GM21737 (cell line): Measurements from ENCODE around the gene TMEM40.
"Not testable (repeated sequence)": the region's sequence is repeated elsewhere in the genome, so short reads cannot be mapped to it uniquely, and the experiment has no call there.

Experiments
- ATAC-seq: cut with Tn5 transposase; IDR thresholded peaks from one replicate; pipeline ENCODE4 v1.9.1; 2021; ENCODE audit warnings: mild to moderate bottlenecking, moderate library complexity; ENCODE audit not compliant: unreplicated experiment

TMEM40 gene

DNA sequence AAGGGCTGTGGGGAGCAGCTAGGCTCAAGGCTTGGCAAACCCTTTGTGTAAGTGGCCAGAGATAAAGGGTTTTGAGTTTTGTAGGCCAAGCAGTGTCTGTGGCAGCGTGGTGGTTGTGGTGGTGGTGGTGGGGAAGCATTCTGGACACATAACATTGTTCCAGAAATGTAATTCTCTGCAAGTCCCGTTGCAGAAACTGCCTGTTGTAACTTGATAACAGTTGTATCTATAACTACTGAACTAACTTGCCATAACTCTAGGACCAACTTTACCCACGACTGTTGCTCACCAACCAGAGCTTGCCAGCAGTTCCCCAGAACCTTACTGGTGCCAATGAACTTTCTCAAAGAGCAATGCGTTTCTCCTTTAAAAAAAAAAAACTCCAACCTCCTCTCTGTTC, 18.1 kb upstream of the TMEM40 start:
- ATAC-seq: no peak

DNA sequence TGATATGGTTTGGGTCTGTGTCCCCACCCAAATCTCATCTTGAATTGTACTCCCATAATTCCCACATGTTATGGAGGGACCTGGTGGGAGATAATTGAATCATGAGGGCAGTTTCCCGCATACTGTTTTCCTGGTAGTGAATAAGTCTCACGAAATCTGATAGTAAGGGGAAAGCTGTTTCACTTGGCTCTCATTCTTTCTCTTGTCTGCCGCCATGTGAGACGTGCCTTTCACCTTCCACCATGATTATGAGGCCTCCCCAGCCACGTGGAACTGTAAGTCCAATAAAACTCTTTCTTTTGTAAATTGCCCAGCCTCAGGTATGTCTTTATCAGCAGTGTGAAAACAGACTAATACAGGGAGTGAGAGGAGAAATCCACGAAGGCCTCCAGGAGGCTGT, 16.9 kb upstream of the TMEM40 start:
- not testable (repeated sequence) for ATAC-seq

DNA sequence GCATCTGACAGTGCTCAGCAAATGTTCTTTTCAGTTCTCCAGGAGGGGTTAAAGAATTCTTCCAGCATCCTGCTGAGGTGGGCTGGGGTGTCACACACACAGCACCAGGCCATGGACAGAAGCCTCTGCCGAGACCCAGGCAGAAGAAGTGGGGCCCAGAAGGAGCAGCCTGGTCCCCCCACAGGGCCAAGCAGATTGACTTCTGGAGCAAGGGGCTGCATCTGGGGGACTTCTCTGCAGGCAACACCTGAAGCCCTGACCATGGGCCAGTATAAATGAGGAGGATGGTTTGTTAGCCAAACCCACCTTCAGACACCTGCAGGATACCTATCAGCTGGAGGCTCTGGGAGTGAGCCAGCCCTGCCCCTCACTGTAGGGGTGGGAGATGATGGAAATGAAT, 16.2 kb upstream of the TMEM40 start:
- ATAC-seq: no peak

DNA sequence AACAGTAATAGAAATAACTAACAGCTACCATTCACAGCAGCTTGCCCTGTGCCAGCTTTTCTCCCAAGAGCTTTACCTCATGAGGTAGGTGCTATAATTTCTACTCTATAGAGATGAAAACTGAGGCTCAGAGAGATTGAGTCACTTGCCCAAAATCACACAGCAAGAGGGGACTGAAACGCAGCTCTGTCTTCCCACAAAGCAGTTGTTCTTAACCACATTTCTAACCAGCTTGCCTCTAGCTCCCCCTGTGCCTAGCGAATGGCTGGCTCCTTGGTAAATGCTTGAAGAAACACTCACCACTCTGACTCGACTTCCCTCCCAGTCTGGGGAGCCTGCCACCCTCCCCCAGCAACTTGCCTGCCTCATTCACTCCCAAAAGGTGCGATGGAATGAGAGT, 15.6 kb upstream of the TMEM40 start:
- no peak for ATAC-seq

DNA sequence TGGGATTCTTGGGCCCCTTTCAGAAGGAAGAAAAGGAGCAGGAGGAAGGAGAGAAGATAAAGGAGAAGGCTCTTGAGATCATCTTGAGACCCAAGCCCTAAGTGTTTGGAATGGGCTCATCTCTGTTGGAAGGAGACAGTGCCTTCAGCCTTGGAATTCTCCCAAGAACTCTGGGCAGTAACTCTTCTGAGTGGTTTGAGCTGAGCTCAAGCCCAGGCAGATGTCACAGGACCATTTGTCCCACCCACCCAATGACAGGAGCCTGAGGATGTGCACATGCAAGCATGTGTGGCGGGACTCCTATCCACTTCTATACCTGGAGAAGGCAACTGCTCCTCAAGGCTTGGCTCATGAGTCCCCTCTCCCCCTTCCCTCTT, 14.6 kb upstream of the TMEM40 start:
- no peak for ATAC-seq

DNA sequence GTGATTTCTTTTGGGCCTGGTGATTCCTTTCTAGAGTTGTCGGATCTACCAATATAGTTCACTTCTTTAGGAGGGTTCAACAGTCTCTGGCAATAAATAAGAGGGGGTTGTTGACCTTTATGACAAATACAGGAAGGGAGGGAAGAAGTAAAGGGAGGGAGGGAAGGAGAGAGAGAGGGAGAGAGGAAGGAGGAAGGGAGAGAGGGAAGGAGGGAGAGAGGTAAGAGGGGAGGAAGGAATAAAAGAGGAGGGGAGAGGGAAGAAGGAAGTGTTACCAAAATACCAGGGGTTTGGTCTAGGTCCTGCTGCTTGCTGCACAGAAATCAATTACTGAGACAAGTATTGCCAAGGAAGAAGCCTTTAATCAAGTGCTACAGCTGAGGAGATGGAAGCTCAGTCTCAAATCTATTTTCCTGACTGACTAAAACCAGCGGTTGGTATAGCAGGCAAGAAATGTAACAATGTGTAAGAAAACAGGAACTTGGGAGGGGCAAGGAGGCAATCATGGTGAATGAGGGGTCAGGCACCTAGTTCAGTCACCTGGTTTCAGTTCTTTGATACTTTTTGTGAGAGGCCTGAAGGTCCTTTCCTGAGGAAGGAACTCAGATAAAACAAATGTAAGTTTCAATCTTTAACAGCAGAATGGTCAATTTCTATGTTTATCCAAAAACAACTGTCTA, 14.1 kb upstream of the TMEM40 start:
- ATAC-seq: no peak

DNA sequence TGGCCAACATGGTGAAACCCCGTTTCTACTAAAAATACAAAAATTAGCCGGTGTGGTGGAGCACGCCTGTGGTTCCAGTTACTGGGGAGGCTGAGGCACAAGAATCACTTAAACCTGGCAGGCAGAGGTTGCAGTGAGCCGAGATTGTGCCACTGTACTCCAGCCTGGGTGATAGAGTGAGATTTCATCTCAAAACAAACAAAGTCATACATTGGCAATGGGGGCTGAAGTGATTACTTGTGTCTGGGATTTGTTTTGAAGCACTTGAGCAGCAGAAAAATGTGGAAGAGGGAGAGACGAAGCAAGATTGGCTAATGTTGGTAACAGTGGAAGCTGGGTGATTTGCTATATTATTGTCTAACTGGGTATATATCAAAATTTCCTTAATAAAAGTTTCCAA, 13.4 kb upstream of the TMEM40 start:
- ATAC-seq: no peak

DNA sequence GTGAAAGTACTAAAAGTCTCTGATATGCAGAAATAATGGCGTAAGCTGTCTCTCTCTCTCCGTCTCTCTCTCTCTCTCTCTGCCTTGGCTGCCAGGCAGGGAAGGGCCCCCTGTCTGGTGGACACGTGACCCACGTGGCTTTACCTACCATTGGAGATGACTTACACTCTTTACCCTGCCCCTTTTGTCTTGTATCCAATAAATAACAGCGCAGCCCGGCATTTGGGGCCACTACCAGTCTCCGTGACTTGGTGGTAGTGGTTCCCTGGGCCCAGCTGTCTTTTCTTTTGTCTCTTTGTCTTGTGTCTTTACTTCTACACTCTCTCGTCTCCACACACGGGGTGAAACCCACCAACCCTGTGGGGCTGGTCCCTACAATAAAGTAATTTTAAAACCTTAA, 12.2 kb upstream of the TMEM40 start:
- ATAC-seq: no peak

DNA sequence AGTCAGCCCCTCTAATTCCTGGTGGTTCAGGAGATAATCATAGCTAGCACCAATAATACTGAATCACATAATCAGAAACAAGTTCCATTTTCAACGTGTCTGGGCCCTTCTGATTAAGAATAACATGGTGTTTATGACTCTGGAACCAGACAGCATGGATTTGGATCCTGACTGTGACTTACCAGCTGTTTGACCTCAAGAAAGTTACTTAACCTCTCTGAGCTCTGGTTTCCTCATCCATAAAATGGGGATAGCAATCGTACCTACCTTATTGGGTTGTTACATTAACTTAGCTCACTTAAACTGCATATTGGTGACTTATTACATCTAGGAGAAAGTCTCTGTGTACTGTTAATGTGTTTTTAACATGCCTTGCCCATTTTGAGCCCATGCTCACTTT, 10.7 kb upstream of the TMEM40 start:
- no peak for ATAC-seq

DNA sequence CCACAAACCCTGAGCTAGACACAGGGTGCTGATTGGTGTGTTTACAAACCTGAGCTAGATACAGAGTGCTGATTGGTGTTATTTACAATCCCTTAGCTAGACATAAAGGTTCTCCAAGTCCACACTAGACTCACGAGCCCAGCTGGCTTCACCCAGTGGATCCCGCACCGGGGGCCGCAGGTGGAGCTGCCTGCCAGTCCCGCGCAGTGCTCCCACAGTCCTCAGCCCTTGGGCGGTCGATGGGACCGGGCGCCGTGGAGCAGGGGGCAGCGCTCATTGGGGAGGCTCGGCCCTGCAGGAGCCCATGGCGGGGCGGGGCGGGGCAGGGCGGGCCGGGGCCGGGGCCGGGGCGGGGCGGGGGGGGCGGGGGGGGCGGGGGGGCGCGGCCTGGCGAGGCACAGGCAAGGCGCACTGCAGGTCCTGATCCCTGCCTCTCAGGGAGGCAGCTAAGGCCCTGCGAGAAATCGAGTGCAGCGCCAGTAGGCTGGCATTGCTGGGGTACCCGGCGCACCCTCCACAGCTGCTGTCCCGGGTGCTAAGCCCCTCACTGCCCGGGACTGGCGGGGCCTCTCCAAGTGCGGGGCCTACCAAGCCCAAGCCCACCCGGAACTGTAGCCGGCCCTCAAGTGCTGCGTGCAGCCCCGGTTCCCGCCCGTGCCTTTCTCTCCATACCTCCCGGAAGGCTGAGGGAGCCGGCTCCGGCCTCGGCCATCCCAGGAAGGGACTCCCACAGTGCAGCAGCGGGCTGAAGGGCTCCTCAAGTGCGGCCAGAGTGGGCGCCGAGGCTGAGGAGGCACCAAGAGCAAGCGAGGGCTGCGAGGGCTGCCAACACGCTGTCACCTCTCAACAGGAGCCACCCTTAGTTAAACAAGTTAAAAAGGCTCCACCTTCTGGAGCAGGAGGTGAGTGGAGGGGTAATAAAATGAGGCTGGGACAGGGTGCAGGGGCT, 9.8 kb upstream of the TMEM40 start:
- no peak for ATAC-seq

DNA sequence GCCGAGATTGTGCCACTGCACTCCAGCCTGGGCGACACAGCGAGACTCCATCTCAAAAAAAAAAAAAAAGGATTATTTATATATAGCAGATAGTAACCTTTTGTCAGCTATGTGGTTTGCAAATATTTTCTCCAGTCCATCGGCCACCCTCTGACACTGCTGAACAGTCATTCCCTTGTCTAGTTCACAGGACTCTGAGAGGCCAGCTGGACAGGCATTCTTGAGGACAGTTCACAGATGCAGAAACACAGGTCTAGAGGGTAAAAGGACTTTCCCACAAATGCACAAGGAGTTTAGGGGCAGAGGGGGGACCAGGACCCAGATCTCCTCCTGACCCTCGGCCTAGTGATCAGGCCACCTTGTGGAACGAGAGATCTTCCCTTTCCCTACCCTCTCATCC, 7.5 kb upstream of the TMEM40 start:
- ATAC-seq: no peak

DNA sequence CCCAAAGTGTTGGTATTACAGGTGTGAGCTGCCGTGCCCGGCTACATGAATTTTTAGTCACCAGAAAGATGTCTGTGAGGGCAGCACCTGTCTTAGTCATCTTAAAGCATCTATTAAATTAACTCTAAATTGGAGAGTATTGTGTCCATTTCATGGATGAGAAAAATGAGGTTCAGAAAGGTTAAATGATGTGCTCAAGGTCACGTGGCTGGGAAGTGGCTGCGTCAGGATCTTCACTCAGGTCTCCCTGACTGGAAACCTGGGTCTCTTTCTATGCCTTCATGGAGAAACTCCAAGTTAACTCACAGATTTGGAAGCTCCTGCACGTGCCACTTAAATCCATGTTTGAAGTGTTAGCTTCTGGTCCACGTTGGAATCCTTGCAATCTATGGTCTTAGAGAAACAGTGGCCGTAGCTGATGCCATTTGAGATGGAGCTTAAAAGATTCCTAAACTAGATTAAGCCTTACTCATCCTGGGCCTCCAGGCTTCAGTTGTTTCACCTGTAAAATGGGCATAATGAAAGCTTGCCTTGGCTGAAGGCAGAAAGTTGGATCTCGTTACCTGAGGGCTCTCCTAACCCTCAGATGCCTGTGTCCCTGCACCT, 5.2 kb upstream of the TMEM40 start:
- no peak for ATAC-seq

DNA sequence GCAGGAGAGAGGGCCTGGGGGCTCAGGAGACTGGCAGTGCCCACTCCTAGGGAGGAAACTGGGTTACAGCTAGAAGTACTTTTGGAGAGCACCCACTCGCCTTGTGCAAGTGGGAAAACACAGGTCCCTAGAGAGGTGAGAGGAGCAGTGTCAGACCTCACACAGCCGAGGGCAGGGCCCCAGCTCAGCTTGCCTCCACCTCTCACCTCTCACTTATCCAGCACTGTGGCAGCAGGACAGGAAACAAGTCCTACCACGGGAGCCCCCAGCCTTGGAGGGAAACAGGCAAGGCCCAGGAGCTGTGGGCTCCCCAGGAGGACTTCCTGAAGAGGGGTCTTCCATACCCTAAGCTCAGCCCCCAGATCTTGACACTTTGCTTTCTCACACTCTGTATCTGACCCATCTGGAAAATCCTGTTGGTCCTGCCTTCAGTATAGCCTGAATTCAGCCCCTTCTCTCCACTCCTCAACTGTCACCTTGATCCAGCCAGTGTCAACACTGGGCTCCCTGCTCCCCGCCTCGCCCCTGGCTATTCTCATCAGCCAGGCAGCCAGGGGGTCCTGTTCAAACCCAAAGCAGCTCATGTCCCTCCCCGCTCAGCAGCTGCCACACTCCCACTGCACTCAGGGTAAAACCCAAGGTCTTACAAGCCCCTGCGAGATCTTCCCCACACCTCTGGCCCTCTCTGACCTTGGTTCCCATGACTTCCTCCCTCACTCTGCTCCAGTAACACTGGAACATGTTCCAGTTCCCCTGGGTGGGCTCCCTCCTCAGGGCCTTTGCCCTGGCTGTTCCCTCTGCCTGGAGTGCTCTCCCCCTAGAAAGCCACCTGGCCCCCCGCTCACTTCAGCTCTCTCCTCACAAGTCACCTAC, 870 bp upstream of the TMEM40 start:
- ATAC-seq: no peak

DNA sequence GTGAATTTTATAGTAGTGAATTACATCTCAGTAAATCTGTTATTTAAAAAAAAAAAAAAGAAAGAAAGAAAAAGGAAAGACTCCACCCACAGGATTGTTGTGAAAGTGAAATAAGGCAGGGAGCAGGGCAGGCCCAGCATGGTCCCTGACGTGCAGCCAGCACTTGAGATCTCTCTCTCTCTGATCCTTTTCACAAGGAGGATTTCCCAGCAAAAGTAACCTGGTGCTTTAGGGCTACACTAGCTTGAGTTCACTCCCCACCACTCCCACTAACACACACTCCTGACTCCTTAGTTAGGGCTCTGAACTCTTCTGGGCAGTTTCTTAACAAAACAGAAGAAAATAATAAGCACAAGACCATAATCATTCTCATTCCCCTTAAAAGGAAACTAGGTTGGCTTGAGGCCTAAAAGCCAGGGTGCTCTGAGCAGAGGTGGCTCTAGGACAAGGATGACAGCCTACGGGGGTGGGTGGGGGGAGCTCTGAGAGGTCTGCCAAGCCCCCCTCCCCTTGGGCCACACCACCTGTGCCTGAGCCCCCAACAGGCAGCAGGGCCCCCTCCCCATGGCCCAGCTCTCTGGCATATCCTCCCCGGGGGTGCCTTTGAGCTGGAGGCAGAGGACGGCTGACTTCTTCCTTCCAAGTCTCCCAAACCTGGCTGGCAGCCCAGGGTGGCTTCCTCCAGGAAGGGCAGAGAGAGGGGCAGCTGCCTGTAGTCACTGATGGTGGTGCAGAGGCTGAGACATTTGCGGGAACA, 856 bp downstream of the TMEM40 start:
- no peak for ATAC-seq

DNA sequence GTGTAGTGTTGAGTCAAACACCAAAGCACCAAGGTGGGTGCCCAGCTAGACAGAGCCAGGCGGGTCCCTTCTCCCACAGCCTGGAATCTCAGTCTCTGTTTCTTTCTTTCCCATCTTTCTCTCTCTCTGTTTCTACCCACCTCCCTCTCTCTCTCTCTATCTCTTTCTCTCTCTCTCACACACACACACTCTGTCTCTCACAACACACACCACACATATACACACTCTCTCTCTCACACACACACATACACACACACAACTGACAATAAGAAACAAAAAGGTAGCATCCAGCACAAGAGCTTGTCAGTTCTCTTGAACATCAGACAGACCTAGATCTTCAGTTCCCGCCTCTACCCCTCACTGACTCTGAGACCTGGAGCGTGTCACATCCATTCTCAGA, 2.4 kb downstream of the TMEM40 start:
- ATAC-seq: no peak

DNA sequence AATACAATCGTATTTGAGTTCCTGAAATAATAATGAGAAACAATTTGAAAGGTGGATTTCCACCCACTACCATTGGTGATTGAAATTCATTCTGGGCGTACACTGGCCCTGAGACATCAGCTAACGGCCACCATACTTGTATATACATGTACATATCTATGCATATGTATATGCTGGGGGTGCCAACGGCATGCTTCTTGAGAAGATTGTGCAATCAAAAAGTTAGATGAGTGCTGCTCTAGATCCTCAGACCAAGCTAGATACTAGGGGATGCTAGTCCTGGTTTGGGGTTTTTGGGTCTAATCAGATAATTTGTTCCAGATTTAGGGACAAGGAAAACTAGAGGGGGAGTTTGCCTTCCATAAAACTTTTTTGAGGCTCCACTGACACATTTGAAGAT, 2.9 kb downstream of the TMEM40 start:
- no peak for ATAC-seq

DNA sequence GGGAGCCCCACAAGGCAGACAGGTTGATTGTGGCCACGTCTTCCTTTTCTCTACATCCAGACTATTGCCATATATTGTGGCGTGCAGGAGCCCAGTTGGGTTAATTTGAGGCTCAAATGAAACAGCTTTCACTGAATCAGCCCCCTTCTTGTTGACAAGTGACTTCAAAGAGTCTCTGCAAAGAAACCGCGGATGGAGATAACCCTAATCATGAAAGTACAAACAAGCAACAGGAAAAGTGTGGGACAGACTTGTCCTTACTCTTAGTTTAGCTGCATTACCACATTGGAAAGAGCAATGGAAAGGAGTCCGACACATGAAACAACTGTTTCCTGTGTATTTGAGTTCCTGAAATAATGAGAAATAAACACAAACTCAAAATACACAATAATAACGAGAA, 3.3 kb downstream of the TMEM40 start:
- no peak for ATAC-seq

DNA sequence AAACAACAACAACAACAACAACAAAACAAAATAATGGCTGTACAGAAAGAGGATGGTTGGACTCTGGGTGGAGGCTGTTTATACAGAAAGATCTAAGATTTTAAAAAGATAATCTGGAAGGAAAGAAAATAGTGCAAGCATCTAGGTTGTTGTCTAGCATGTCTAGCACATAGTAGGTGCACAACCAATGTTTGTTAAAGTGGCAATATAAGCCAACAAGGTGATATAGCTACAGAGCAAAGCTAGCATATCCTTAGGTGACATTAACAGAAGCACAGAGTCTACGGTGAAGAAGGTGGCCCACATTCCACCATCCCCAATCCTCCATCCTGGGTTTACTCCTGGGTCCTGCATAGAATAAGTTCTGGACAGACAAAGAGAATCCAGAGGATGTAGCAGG, 4.7 kb downstream of the TMEM40 start:
- no peak for ATAC-seq

DNA sequence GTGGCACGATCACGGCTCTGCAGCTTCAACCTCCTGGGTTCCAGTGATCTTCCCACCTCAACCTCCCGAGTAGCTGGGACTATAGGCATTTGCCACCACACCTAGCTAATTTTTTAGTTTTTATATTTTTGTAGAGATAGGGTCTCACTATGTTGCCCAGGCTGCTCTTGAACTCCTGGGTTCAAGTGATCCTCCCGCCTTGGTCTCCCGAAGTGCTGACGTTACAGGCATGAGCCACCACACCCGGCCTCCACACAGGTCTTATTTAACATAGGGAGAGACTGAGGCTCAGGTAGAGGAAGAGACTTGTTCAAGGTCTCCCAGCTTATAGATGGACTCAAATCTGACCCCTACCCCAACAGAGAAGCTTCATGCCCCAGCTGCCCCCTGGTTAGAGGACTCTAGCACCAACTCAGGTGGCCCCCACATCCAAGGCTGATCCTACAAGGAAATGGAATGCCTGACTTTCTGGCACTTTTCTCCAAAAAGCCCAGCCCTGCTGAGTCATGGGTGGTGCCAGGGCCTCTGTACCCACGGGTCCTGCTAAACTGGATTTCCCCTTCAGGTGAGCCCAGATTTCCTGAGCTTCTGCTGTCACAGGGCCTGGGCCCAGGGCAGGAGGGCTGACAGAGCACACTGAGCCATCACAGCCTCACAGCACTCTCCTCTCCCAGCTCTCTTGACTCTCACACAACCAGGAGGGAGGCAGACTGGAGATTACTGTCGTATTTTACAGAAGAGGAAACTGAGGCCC, 5.6 kb downstream of the TMEM40 start:
- ATAC-seq: no peak

DNA sequence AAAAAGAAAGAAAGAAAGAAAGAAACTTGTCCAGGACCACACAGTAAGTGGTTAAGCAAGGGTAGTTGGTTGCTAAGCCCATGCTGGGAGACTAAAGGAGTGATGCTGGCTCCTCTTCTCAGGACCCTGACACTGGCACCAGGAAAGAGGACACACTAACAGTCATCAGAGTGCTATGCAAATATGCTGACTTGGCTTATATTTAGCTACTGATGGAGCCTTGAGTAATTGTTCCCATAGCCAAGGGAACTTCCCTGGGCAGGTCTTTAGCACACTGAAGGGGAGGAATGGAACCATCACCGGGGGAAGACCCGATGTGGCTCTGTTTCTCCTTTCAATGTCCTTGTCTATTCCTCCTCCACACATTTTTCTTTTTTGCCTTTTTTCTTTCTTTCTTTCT, 6.2 kb downstream of the TMEM40 start:
- no peak for ATAC-seq
